SW 1271 (cell line): ENCODE data around the gene CACNA2D2.

Experiments used
- DNase-seq, 2 experiments: peaks; one replicate each; lab custom pipeline; 2025; lab: John Stamatoyannopoulos, UW

Gene CACNA2D2

GRCh38 chr3:50347187-50347813 lies 156.1 kb downstream of the CACNA2D2 start:
- peak in 1 of 2 experiments; percentile 48 for DNase-seq

GRCh38 chr3:50345586-50346234 lies 157.7 kb downstream of the CACNA2D2 start, which contains the start of gene ZMYND10:
TSS of gene ZMYND10 (minus strand) at chr3:50345732. CDS start at chr3:50345579, 153 bp downstream.
- DNase-seq, result peak in 1 of 2 experiments; percentile 36

GRCh38 chr3:50345008-50345407 lies 158.4 kb downstream of the CACNA2D2 start:
- no peak for DNase-seq

GRCh38 chr3:50342813-50343633 lies 160.4 kb downstream of the CACNA2D2 start:
- DNase-seq, result no peak

GRCh38 chr3:50341996-50342650 lies 161.3 kb downstream of the CACNA2D2 start:
- no peak for DNase-seq

GRCh38 chr3:50341537-50341936 lies 161.9 kb downstream of the CACNA2D2 start:
- DNase-seq, result no peak

GRCh38 chr3:50340448-50341329 lies 162.7 kb downstream of the CACNA2D2 start, which contains the start of gene RASSF1:
TSS of gene RASSF1 (minus strand) at chr3:50340836. CDS start at chr3:50340805, 31 bp downstream.
- DNase-seq, result no peak

- DNase-seq, result no peak
Measured at GRCh38 chr3:50340147-50340447, 163.3 kb downstream of the CACNA2D2 start.

- no peak for DNase-seq
Measured at GRCh38 chr3:50339485-50340146, 163.8 kb downstream of the CACNA2D2 start.

- no peak for DNase-seq
Measured at GRCh38 chr3:50338965-50339364, 164.5 kb downstream of the CACNA2D2 start.

GRCh38 chr3:50337175-50337861 lies 166.1 kb downstream of the CACNA2D2 start:
- peak; percentile 90 to 91 for DNase-seq

GRCh38 chr3:50336452-50337174 lies 166.8 kb downstream of the CACNA2D2 start:
- no peak for DNase-seq

- DNase-seq, result no peak
Measured at GRCh38 chr3:50334339-50335075, 168.9 kb downstream of the CACNA2D2 start.

- no peak for DNase-seq
Measured at GRCh38 chr3:50333744-50334328, 169.6 kb downstream of the CACNA2D2 start.

GRCh38 chr3:50331364-50331907 lies 172.0 kb downstream of the CACNA2D2 start:
- DNase-seq, result no peak

- DNase-seq, result no peak
Measured at GRCh38 chr3:50330330-50330729, 173.1 kb downstream of the CACNA2D2 start.

- peak; percentile 74 to 89 for DNase-seq
Measured at GRCh38 chr3:50327943-50328691, 175.3 kb downstream of the CACNA2D2 start, which contains the start of gene TUSC2. TSS of gene TUSC2 (minus strand) at chr3:50328223. CDS start at chr3:50328099, 124 bp downstream.
